MM.1S (cell line): ENCODE measurements around the gene LMCD1.

ENCODE experiments used
- DNase-seq: peaks from one replicate; pipeline ENCODE4 v3.0.0-alpha.2; 2015
- H2AFZ ChIP-seq: fragments of 300-600 bp; sonication (generic); 2 replicates; pipeline ENCODE4 v1.6.0; 2016; ENCODE audit warnings: antibody characterized with exemption, low read length
- H3F3A ChIP-seq: fragments of 300-600 bp; sonication (generic); 2 replicates; pipeline ENCODE4 v1.6.1; 2016; ENCODE audit warnings: mild to moderate bottlenecking, antibody characterized with exemption, low read length, moderate library complexity, mixed read lengths; ENCODE audit not compliant: insufficient read depth
- H3K27ac ChIP-seq: fragments of 300-600 bp; sonication (generic); 2 replicates; pipeline ENCODE4 v1.5.1; 2016; ENCODE audit warnings: mild to moderate bottlenecking, low read length
- H3K27me3 ChIP-seq: fragments of 300-600 bp; sonication (generic); replicated peaks from 2 replicates; pipeline ENCODE4 v1.6.0; 2016; ENCODE audit warnings: low read length; ENCODE audit not compliant: insufficient read depth
- H3K36me3 ChIP-seq: fragments of 300-600 bp; sonication (generic); replicated peaks from 2 replicates; pipeline ENCODE4 v1.6.1; 2016; ENCODE audit warnings: mild to moderate bottlenecking, low read length, mixed read lengths; ENCODE audit not compliant: insufficient read depth
- H3K4me1 ChIP-seq: fragments of 300-600 bp; sonication (generic); 2 replicates; pipeline ENCODE4 v1.6.1; 2016; ENCODE audit warnings: low read length, mixed read lengths
- H3K4me2 ChIP-seq: fragments of 300-600 bp; sonication (generic); 2 replicates; pipeline ENCODE4 v1.6.0; 2016; ENCODE audit warnings: low read depth, low read length
- H3K4me3 ChIP-seq: fragments of 300-600 bp; sonication (generic); 2 replicates; pipeline ENCODE4 v1.5.1; 2016; ENCODE audit warnings: low read length, mixed read lengths
- H3K79me2 ChIP-seq: fragments of 300-600 bp; sonication (generic); 2 replicates; pipeline ENCODE4 v1.6.1; 2016; ENCODE audit warnings: mixed run types, low read length, mixed read lengths
- H3K9ac ChIP-seq: fragments of 300-600 bp; sonication (generic); 2 replicates; pipeline ENCODE4 v1.6.1; 2016; ENCODE audit warnings: low read length, mixed read lengths
- H3K9me2 ChIP-seq: fragments of 300-600 bp; sonication (generic); replicated peaks from 2 replicates; pipeline ENCODE4 v1.6.1; 2016; ENCODE audit warnings: mild to moderate bottlenecking, low read length, mixed read lengths; ENCODE audit not compliant: insufficient read depth
- H3K9me3 ChIP-seq: fragments of 300-600 bp; sonication (generic); replicated peaks from 2 replicates; pipeline ENCODE4 v1.6.1; 2016; ENCODE audit warnings: mild to moderate bottlenecking, low read length, mixed read lengths; ENCODE audit not compliant: insufficient read depth
- H4K20me1 ChIP-seq: fragments of 300-600 bp; sonication (generic); 2 replicates; pipeline ENCODE4 v1.6.1; 2016; ENCODE audit warnings: mild to moderate bottlenecking, low read length, moderate library complexity, mixed read lengths; ENCODE audit not compliant: insufficient read depth
- CTCF ChIP-seq: fragments of 300-600 bp; sonication (generic); IDR thresholded peaks from 2 replicates; pipeline ENCODE4 v1.5.1; 2016; ENCODE audit warnings: antibody characterized with exemption, low read length, mixed read lengths
- EZH2 ChIP-seq: fragments of 300-600 bp; sonication (generic); optimal IDR thresholded peaks from 2 replicates; pipeline ENCODE3; 2017; ENCODE audit warnings: low read depth, mild to moderate bottlenecking, antibody characterized with exemption, low read length, mixed read lengths
- EZH2phosphoT487 ChIP-seq: fragments of 300-600 bp; sonication (generic); IDR thresholded peaks from 2 replicates; pipeline ENCODE4 v1.6.1; 2018; ENCODE audit warnings: antibody characterized with exemption, low read length

The LMCD1 gene

GRCh38 chr3:8458711-8459110, 42.9 kb upstream of the LMCD1 start:
- H3K9me3 ChIP-seq: no peaks in the 10 kb centered on the region
- H3K36me3 ChIP-seq: no peaks in the 10 kb centered on the region
- DNase-seq: no peak
- no peaks in the 10 kb centered on the region for H3K27me3 ChIP-seq
- no peak overlapping the region for H3K27ac ChIP-seq
- H3K4me2 ChIP-seq: no peak overlapping the region
- H3F3A ChIP-seq: no peaks in the 10 kb centered on the region
- no peaks in the 10 kb centered on the region for H4K20me1 ChIP-seq
- no peaks in the 10 kb centered on the region for H3K9me2 ChIP-seq
- no peak overlapping the region for H2AFZ ChIP-seq
- no peak overlapping the region for H3K9ac ChIP-seq
- no peaks in the 10 kb centered on the region for H3K4me1 ChIP-seq
- H3K4me3 ChIP-seq: no peak overlapping the region
- TF ChIP-seq EZH2phosphoT487: no peak
- no peak for TF ChIP-seq EZH2
- TF ChIP-seq CTCF: no peak
- H3K79me2 ChIP-seq: no peaks in the 10 kb centered on the region

GRCh38 chr3:8460050-8460708, 41.4 kb upstream of the LMCD1 start:
- H3K4me3 ChIP-seq: no peak overlapping the region
- no peaks in the 10 kb centered on the region for H3K4me1 ChIP-seq
- H3F3A ChIP-seq: no peaks in the 10 kb centered on the region
- TF ChIP-seq EZH2phosphoT487 (no peak), EZH2 (no peak), CTCF (no peak)
- H2AFZ ChIP-seq: no peak overlapping the region
- no peak overlapping the region for H3K4me2 ChIP-seq
- no peak overlapping the region for H3K9ac ChIP-seq
- DNase-seq: no peak
- H3K27me3 ChIP-seq: no peaks in the 10 kb centered on the region
- H3K9me2 ChIP-seq: no peaks in the 10 kb centered on the region
- no peaks in the 10 kb centered on the region for H3K36me3 ChIP-seq
- H3K9me3 ChIP-seq: no peaks in the 10 kb centered on the region
- H3K27ac ChIP-seq: no peak overlapping the region
- H4K20me1 ChIP-seq: no peaks in the 10 kb centered on the region
- H3K79me2 ChIP-seq: no peaks in the 10 kb centered on the region

- H2AFZ ChIP-seq: no peak overlapping the region
- no peaks in the 10 kb centered on the region for H3K9me3 ChIP-seq
- H3K27me3 ChIP-seq: no peaks in the 10 kb centered on the region
- H3K4me3 ChIP-seq: no peak overlapping the region
- no peaks in the 10 kb centered on the region for H3K79me2 ChIP-seq
- no peaks in the 10 kb centered on the region for H3F3A ChIP-seq
- H3K27ac ChIP-seq: no peak overlapping the region
- no peak for DNase-seq
- H4K20me1 ChIP-seq: no peaks in the 10 kb centered on the region
- H3K9me2 ChIP-seq: no peaks in the 10 kb centered on the region
- no peaks in the 10 kb centered on the region for H3K36me3 ChIP-seq
- no peaks in the 10 kb centered on the region for H3K4me1 ChIP-seq
- H3K9ac ChIP-seq: no peak overlapping the region
- no peak for TF ChIP-seq EZH2
- no peak for TF ChIP-seq CTCF
- no peak for TF ChIP-seq EZH2phosphoT487
- H3K4me2 ChIP-seq: no peak overlapping the region
These were observed 40.7 kb upstream of the LMCD1 start for GRCh38 chr3:8460815-8461456.
